Hepatocyte (in vitro differentiated cells): ENCODE measurements around the gene AMIGO2. TPM values are rescaled to one million over a fixed set of nuclear protein-coding genes. Genes with fewer than 3 reads are reported as not detected.

ENCODE experiments used
- DNase-seq: peaks from one replicate; pipeline ENCODE4 v3.0.0-alpha.2; 2016; ENCODE audit warnings: low spot score
- H2AFZ ChIP-seq: fragments of 200-600 bp; sonication (generic); 2 replicates; pipeline ENCODE4 v1.6.0; 2016; ENCODE audit warnings: antibody characterized with exemption, mild to moderate bottlenecking
- H3K27ac ChIP-seq: fragments of 200-600 bp; sonication (generic); 2 replicates; pipeline ENCODE4 v1.5.1; 2016; ENCODE audit warnings: mild to moderate bottlenecking
- H3K27me3 ChIP-seq: fragments of 200-600 bp; sonication (generic); 2 replicates; pipeline ENCODE4 v1.6.1; 2016
- H3K36me3 ChIP-seq: fragments of 200-600 bp; sonication (generic); replicated peaks from 2 replicates; pipeline ENCODE4 v1.5.1; 2016; ENCODE audit warnings: low read depth; ENCODE audit not compliant: insufficient read depth
- H3K4me1 ChIP-seq: fragments of 200-600 bp; sonication (generic); 2 replicates; pipeline ENCODE4 v1.5.1; 2016; ENCODE audit warnings: mild to moderate bottlenecking, moderate library complexity; ENCODE audit not compliant: insufficient read depth
- H3K4me2 ChIP-seq: fragments of 200-600 bp; sonication (generic); 2 replicates; pipeline ENCODE4 v1.6.0; 2016
- H3K4me3 ChIP-seq: fragments of 200-600 bp; sonication (generic); 2 replicates; pipeline ENCODE4 v1.5.1; 2016; ENCODE audit warnings: mild to moderate bottlenecking
- H3K79me2 ChIP-seq: fragments of 200-600 bp; sonication (generic); 2 replicates; pipeline ENCODE4 v1.6.0; 2017; ENCODE audit warnings: mild to moderate bottlenecking
- H3K9me2 ChIP-seq: fragments of 200-600 bp; sonication (generic); replicated peaks from 2 replicates; pipeline ENCODE4 v1.6.0; 2017; ENCODE audit warnings: mild to moderate bottlenecking; ENCODE audit not compliant: insufficient read depth
- H3K9me3 ChIP-seq: fragments of 200-600 bp; sonication (generic); 2 replicates; pipeline ENCODE4 v1.5.1; 2016; ENCODE audit warnings: low read depth, mild to moderate bottlenecking
- H4K20me1 ChIP-seq: fragments of 200-600 bp; sonication (generic); 2 replicates; pipeline ENCODE4 v1.6.0; 2016; ENCODE audit warnings: mild to moderate bottlenecking; ENCODE audit not compliant: insufficient read depth, poor library complexity, severe bottlenecking
- CTCF ChIP-seq: fragments of 200-600 bp; sonication (generic); IDR thresholded peaks from 2 replicates; pipeline ENCODE4 v1.5.1; 2016; ENCODE audit warnings: antibody characterized with exemption, mild to moderate bottlenecking; ENCODE audit not compliant: poor library complexity
- EZH2 ChIP-seq: fragments of 200-600 bp; sonication (generic); IDR thresholded peaks from 2 replicates; pipeline ENCODE4 v1.6.1; 2016; ENCODE audit warnings: antibody characterized with exemption, mild to moderate bottlenecking, borderline replicate concordance
- EZH2phosphoT487 ChIP-seq: fragments of 200-600 bp; sonication (generic); IDR thresholded peaks from one replicate; pipeline ENCODE4 v1.6.1; 2018; ENCODE audit warnings: antibody characterized with exemption, mild to moderate bottlenecking, low read depth, moderate library complexity; ENCODE audit not compliant: unreplicated experiment, severe bottlenecking
- WGBS: methylation state at CpG from one replicate; pipeline ENCODE4 v1.1.6; 2016; ENCODE audit warnings: low lambda C conversion rate; ENCODE audit errors: missing lambda C conversion rate; 5-methylcytosine and 5-hydroxymethylcytosine counted together
- polyA plus RNA-seq: library from polyadenylated mRNA; unstranded; fragments of >200 nt; fragmentation: Nextera tagmentation; extraction: Ambion mirVana; gene quantifications from 2 replicates; pipeline ENCODE4 v1.2.1, GENCODE V29; 2016
- total RNA-seq: library from RNA; depleted of rRNA; stranded (reverse); fragments of >200 nt; gene quantifications from 2 replicates; pipeline ENCODE4 v1.2.3, GENCODE V29; 2014

Gene AMIGO2
- total and polyA plus RNA-seq, 2 experiments from 2014 or later, result 57.8 to 65.6 TPM

- Histone ChIP-seq H3K79me2 (no peaks in the 10 kb centered on the region), H3K4me3 (no peak overlapping the region), H3K4me1 (peaks cover 20% of the 10 kb centered on the region), H3K4me2 (no peak overlapping the region), H3K36me3 (no peaks in the 10 kb centered on the region), H3K9me2 (no peaks in the 10 kb centered on the region), H3K27ac (no peak overlapping the region), H3K27me3 (no peaks in the 10 kb centered on the region), H4K20me1 (no peaks in the 10 kb centered on the region), H3K9me3 (no peaks in the 10 kb centered on the region), H2AFZ (no peak overlapping the region)
- TF ChIP-seq CTCF, result no peak
- no peak for TF ChIP-seq EZH2
- no peak for TF ChIP-seq EZH2phosphoT487
- whole genome bisulfite sequencing, result 90% methylated on average over 2 of the region's 2 CpGs
- no peak for DNase-seq
Measured at GRCh38 chr12:47091009-47091408, 11.2 kb upstream of the AMIGO2 start.

- H3K4me3 ChIP-seq, result no peak overlapping the region
- H3K4me1 ChIP-seq, result peaks cover 32% of the 10 kb centered on the region
- H4K20me1 ChIP-seq, result no peaks in the 10 kb centered on the region
- H3K36me3 ChIP-seq, result no peaks in the 10 kb centered on the region
- peak; percentile 66 for DNase-seq
- no peaks in the 10 kb centered on the region for H3K9me2 ChIP-seq
- H3K4me2 ChIP-seq, result peak overlapping the region; percentile 26
- 31% methylated on average over 7 of the region's 7 CpGs for WGBS
- TF ChIP-seq EZH2phosphoT487, result no peak
- TF ChIP-seq EZH2, result no peak
- no peak for TF ChIP-seq CTCF
- no peak overlapping the region for H2AFZ ChIP-seq
- no peaks in the 10 kb centered on the region for H3K79me2 ChIP-seq
- H3K27me3 ChIP-seq, result no peaks in the 10 kb centered on the region
- peak overlapping the region; percentile 64 for H3K27ac ChIP-seq
- no peaks in the 10 kb centered on the region for H3K9me3 ChIP-seq
Measured at GRCh38 chr12:47088021-47088944, 8.5 kb upstream of the AMIGO2 start.

GRCh38 chr12:47087088-47087688 lies 7.4 kb upstream of the AMIGO2 start:
- Histone ChIP-seq H3K79me2 (no peaks in the 10 kb centered on the region), H3K4me1 (peaks cover 35% of the 10 kb centered on the region), H3K4me2 (peak overlapping the region; percentile 2), H2AFZ (no peak overlapping the region), H3K27ac (peak overlapping the region; percentile 64), H4K20me1 (no peaks in the 10 kb centered on the region), H3K4me3 (no peak overlapping the region), H3K36me3 (no peaks in the 10 kb centered on the region), H3K27me3 (no peaks in the 10 kb centered on the region), H3K9me2 (no peaks in the 10 kb centered on the region), H3K9me3 (no peaks in the 10 kb centered on the region)
- TF ChIP-seq EZH2 (no peak), EZH2phosphoT487 (no peak), CTCF (no peak)
- DNase-seq, result no peak
- 43% methylated on average over 2 of the region's 2 CpGs for WGBS
